ENCODE data around the gene FTH1.

Gene FTH1

GRCh38 chr11:61948505-61948904 lies 18.9 kb downstream of the FTH1 start:
- no peak overlapping the region for H3K4me3 ChIP-seq (ENCODE audit: control insufficient read depth in 1 of 7, extremely low read depth in 1 of 7, insufficient read depth in 4 of 7, low read depth in 2 of 7, low read length in 6 of 7)
- peaks cover 0 to 5% (median 1%) of the 10 kb centered on the region in 4 experiments for H3K4me1 ChIP-seq (ENCODE audit: control extremely low read depth in 1 of 4, control insufficient read depth in 4 of 4, insufficient read depth in 4 of 4, low read length in 3 of 4)
- DNase-seq = no peak
- H3K9me3 ChIP-seq (ENCODE audit: control extremely low read depth in 1 of 5, control insufficient read depth in 4 of 5, insufficient read depth in 2 of 5, low read depth in 1 of 5, low read length in 4 of 5) = no peaks in the 10 kb centered on the region
- ChIA-PET CTCF (interaction anchor here (0.6 to 14.9 kb wide), 33 partner anchors 11 to 164 kb away, joined by 3 to 380 read pairs (median 6); no protein-coding TSS in a partner anchor), POLR2A (interaction anchor here (1.0 kb wide), 1 partner anchor 19 kb away, joined by 4 read pairs; the partner anchor contains the start of gene FTH1)
- H3K27ac ChIP-seq (ENCODE audit: insufficient read depth in 1 of 2, low read depth in 1 of 2, low read length in 2 of 2, poor library complexity in 1 of 2, severe bottlenecking in 2 of 2) = no peak overlapping the region
- WGBS (ENCODE audit: insufficient coverage) = 93% methylated on average over 4 of the region's 7 CpGs
- no peaks in the 10 kb centered on the region for H3K36me3 ChIP-seq (ENCODE audit: control insufficient read depth in 4 of 4, insufficient read depth in 4 of 4, low read length in 3 of 4)
- no peaks in the 10 kb centered on the region for H3K27me3 ChIP-seq (replicated peaks in 2 of 5; ENCODE audit: control insufficient read depth in 4 of 5, insufficient read depth in 5 of 5, low read length in 4 of 5)

- CTCF ChIA-PET = interaction anchor here (0.6 to 14.9 kb wide), 40 partner anchors 10 to 165 kb away, joined by 3 to 380 read pairs (median 6); no protein-coding TSS in a partner anchor
Observed at GRCh38 chr11:61947486-61948210, 19.8 kb downstream of the FTH1 start.

GRCh38 chr11:61946894-61947293 lies 20.5 kb downstream of the FTH1 start:
- DNase-seq = no peak

More at GRCh38 chr11:61947486-61948210, 19.8 kb downstream of the FTH1 start:
- Histone ChIP-seq H3K27ac (ENCODE audit: insufficient read depth in 1 of 2, low read depth in 1 of 2, low read length in 2 of 2, poor library complexity in 1 of 2, severe bottlenecking in 2 of 2) (no peak overlapping the region), H3K4me3 (ENCODE audit: control insufficient read depth in 1 of 7, extremely low read depth in 1 of 7, insufficient read depth in 4 of 7, low read depth in 2 of 7, low read length in 6 of 7) (no peak overlapping the region), H3K9me3 (ENCODE audit: control extremely low read depth in 1 of 5, control insufficient read depth in 4 of 5, insufficient read depth in 2 of 5, low read depth in 1 of 5, low read length in 4 of 5) (no peaks in the 10 kb centered on the region), H3K4me1 (ENCODE audit: control extremely low read depth in 1 of 4, control insufficient read depth in 4 of 4, insufficient read depth in 4 of 4, low read length in 3 of 4) (peaks cover 0 to 5% (median 1%) of the 10 kb centered on the region in 4 experiments), H3K36me3 (ENCODE audit: control insufficient read depth in 4 of 4, insufficient read depth in 4 of 4, low read length in 3 of 4) (no peaks in the 10 kb centered on the region), H3K27me3 (replicated peaks in 2 of 5; ENCODE audit: control insufficient read depth in 4 of 5, insufficient read depth in 5 of 5, low read length in 4 of 5) (no peaks in the 10 kb centered on the region)
- DNase-seq = peak; percentile 77 to 85 (median 78)
- POLR2A ChIA-PET = interaction anchor here (0.5 to 1.0 kb wide), 3 partner anchors 19 to 91 kb away, joined by 3 to 5 read pairs (median 4); partner anchors contain the start of gene FTH1
- 0% methylated on average over 6 of the region's 8 CpGs for WGBS (ENCODE audit: insufficient coverage)

GRCh38 chr11:61945191-61945590 lies 22.2 kb downstream of the FTH1 start:
- Histone ChIP-seq H3K27me3 (replicated peaks in 2 of 5; ENCODE audit: control insufficient read depth in 4 of 5, insufficient read depth in 5 of 5, low read length in 4 of 5) (no peaks in the 10 kb centered on the region), H3K9me3 (ENCODE audit: control extremely low read depth in 1 of 5, control insufficient read depth in 4 of 5, insufficient read depth in 2 of 5, low read depth in 1 of 5, low read length in 4 of 5) (no peaks in the 10 kb centered on the region), H3K27ac (ENCODE audit: insufficient read depth in 1 of 2, low read depth in 1 of 2, low read length in 2 of 2, poor library complexity in 1 of 2, severe bottlenecking in 2 of 2) (no peak overlapping the region), H3K4me3 (ENCODE audit: control insufficient read depth in 1 of 7, extremely low read depth in 1 of 7, insufficient read depth in 4 of 7, low read depth in 2 of 7, low read length in 6 of 7) (no peak overlapping the region), H3K4me1 (ENCODE audit: control extremely low read depth in 1 of 4, control insufficient read depth in 4 of 4, insufficient read depth in 4 of 4, low read length in 3 of 4) (peaks cover 0 to 5% (median 0%) of the 10 kb centered on the region in 4 experiments), H3K36me3 (ENCODE audit: control insufficient read depth in 4 of 4, insufficient read depth in 4 of 4, low read length in 3 of 4) (no peaks in the 10 kb centered on the region)
- 99% methylated on average over 12 of the region's 13 CpGs for WGBS (ENCODE audit: insufficient coverage)
- ChIA-PET CTCF (interaction anchor here (1.2 to 14.9 kb wide), 11 partner anchors 16 to 162 kb away, joined by 4 to 380 read pairs (median 21); no protein-coding TSS in a partner anchor), POLR2A (interaction anchor here (0.6 kb wide), 1 partner anchor 22 kb away, joined by 3 read pairs; the partner anchor contains the start of gene FTH1)
- no peak for DNase-seq

More at GRCh38 chr11:61946894-61947293, 20.5 kb downstream of the FTH1 start:
- no peak overlapping the region for H3K4me3 ChIP-seq (ENCODE audit: control insufficient read depth in 1 of 7, extremely low read depth in 1 of 7, insufficient read depth in 4 of 7, low read depth in 2 of 7, low read length in 6 of 7)
- H3K9me3 ChIP-seq (ENCODE audit: control extremely low read depth in 1 of 5, control insufficient read depth in 4 of 5, insufficient read depth in 2 of 5, low read depth in 1 of 5, low read length in 4 of 5) = no peaks in the 10 kb centered on the region
- peaks cover 0 to 5% (median 1%) of the 10 kb centered on the region in 4 experiments for H3K4me1 ChIP-seq (ENCODE audit: control extremely low read depth in 1 of 4, control insufficient read depth in 4 of 4, insufficient read depth in 4 of 4, low read length in 3 of 4)
- no peak overlapping the region for H3K27ac ChIP-seq (ENCODE audit: insufficient read depth in 1 of 2, low read depth in 1 of 2, low read length in 2 of 2, poor library complexity in 1 of 2, severe bottlenecking in 2 of 2)
- no peaks in the 10 kb centered on the region for H3K27me3 ChIP-seq (replicated peaks in 2 of 5; ENCODE audit: control insufficient read depth in 4 of 5, insufficient read depth in 5 of 5, low read length in 4 of 5)
- no peaks in the 10 kb centered on the region for H3K36me3 ChIP-seq (ENCODE audit: control insufficient read depth in 4 of 4, insufficient read depth in 4 of 4, low read length in 3 of 4)
- POLR2A ChIA-PET = interaction anchor here (0.5 to 1.3 kb wide), 3 partner anchors 20 to 92 kb away, joined by 3 to 5 read pairs (median 5); no protein-coding TSS in a partner anchor
- 100% methylated on average over 3 of the region's 5 CpGs for WGBS (ENCODE audit: insufficient coverage)
- CTCF ChIA-PET = interaction anchor here (0.7 to 14.9 kb wide), 35 partner anchors 9 to 176 kb away, joined by 3 to 380 read pairs (median 7); partner anchors contain the start of genes FEN1, INCENP and TMEM258

- ChIA-PET POLR2A (no interaction called here), CTCF (interaction anchor here (1.0 to 2.3 kb wide), 4 partner anchors 10 to 141 kb away, joined by 3 to 7 read pairs (median 3); no protein-coding TSS in a partner anchor)
- H3K36me3 ChIP-seq (ENCODE audit: control insufficient read depth in 4 of 4, insufficient read depth in 4 of 4, low read length in 3 of 4) = no peaks in the 10 kb centered on the region
- H3K27me3 ChIP-seq (replicated peaks in 2 of 5; ENCODE audit: control insufficient read depth in 4 of 5, insufficient read depth in 5 of 5, low read length in 4 of 5) = no peaks in the 10 kb centered on the region
- 85% methylated on average over 8 of the region's 10 CpGs for WGBS (ENCODE audit: insufficient coverage)
- H3K27ac ChIP-seq (ENCODE audit: insufficient read depth in 1 of 2, low read depth in 1 of 2, low read length in 2 of 2, poor library complexity in 1 of 2, severe bottlenecking in 2 of 2) = no peak overlapping the region
- H3K4me1 ChIP-seq (ENCODE audit: control extremely low read depth in 1 of 4, control insufficient read depth in 4 of 4, insufficient read depth in 4 of 4, low read length in 3 of 4) = no peaks in the 10 kb centered on the region
- H3K9me3 ChIP-seq (ENCODE audit: control extremely low read depth in 1 of 5, control insufficient read depth in 4 of 5, insufficient read depth in 2 of 5, low read depth in 1 of 5, low read length in 4 of 5) = peaks cover 0 to 16% (median 4%) of the 10 kb centered on the region in 5 experiments
- H3K4me3 ChIP-seq (ENCODE audit: control insufficient read depth in 1 of 7, extremely low read depth in 1 of 7, insufficient read depth in 4 of 7, low read depth in 2 of 7, low read length in 6 of 7) = no peak overlapping the region
- DNase-seq = no peak
Observed at GRCh38 chr11:61940466-61940865, 27.0 kb downstream of the FTH1 start.

- H3K4me1 ChIP-seq (ENCODE audit: control extremely low read depth in 1 of 4, control insufficient read depth in 4 of 4, insufficient read depth in 4 of 4, low read length in 3 of 4) = no peaks in the 10 kb centered on the region
- ChIA-PET POLR2A (no interaction called here), CTCF (interaction anchor here (1.3 to 2.7 kb wide), 3 partner anchors 8 to 146 kb away, joined by 3 to 5 read pairs (median 4); no protein-coding TSS in a partner anchor)
- no peak overlapping the region for H3K4me3 ChIP-seq (ENCODE audit: control insufficient read depth in 1 of 7, extremely low read depth in 1 of 7, insufficient read depth in 4 of 7, low read depth in 2 of 7, low read length in 6 of 7)
- peaks cover 0 to 18% (median 4%) of the 10 kb centered on the region in 5 experiments for H3K9me3 ChIP-seq (ENCODE audit: control extremely low read depth in 1 of 5, control insufficient read depth in 4 of 5, insufficient read depth in 2 of 5, low read depth in 1 of 5, low read length in 4 of 5)
- no peaks in the 10 kb centered on the region for H3K36me3 ChIP-seq (ENCODE audit: control insufficient read depth in 4 of 4, insufficient read depth in 4 of 4, low read length in 3 of 4)
- no peaks in the 10 kb centered on the region for H3K27me3 ChIP-seq (replicated peaks in 2 of 5; ENCODE audit: control insufficient read depth in 4 of 5, insufficient read depth in 5 of 5, low read length in 4 of 5)
- no peak overlapping the region for H3K27ac ChIP-seq (ENCODE audit: insufficient read depth in 1 of 2, low read depth in 1 of 2, low read length in 2 of 2, poor library complexity in 1 of 2, severe bottlenecking in 2 of 2)
- WGBS (ENCODE audit: insufficient coverage) = 75% methylated on average over 2 of the region's 2 CpGs
- no peak for DNase-seq
Observed at GRCh38 chr11:61935861-61936260, 31.6 kb downstream of the FTH1 start.

Data from common myeloid progenitor, CD34-positive (primary cell).